ENCODE measurements around the gene SSTR5.

The SSTR5 gene

GRCh38 chr16:1095450-1096168 is 23.1 kb downstream of the SSTR5 start:
- no peak overlapping the region for H3K4me3 ChIP-seq (ENCODE audit: low read depth, low read length)
- DNase-seq (ENCODE audit: low read depth) = no peak
- TF ChIP-seq, protein P1, sequence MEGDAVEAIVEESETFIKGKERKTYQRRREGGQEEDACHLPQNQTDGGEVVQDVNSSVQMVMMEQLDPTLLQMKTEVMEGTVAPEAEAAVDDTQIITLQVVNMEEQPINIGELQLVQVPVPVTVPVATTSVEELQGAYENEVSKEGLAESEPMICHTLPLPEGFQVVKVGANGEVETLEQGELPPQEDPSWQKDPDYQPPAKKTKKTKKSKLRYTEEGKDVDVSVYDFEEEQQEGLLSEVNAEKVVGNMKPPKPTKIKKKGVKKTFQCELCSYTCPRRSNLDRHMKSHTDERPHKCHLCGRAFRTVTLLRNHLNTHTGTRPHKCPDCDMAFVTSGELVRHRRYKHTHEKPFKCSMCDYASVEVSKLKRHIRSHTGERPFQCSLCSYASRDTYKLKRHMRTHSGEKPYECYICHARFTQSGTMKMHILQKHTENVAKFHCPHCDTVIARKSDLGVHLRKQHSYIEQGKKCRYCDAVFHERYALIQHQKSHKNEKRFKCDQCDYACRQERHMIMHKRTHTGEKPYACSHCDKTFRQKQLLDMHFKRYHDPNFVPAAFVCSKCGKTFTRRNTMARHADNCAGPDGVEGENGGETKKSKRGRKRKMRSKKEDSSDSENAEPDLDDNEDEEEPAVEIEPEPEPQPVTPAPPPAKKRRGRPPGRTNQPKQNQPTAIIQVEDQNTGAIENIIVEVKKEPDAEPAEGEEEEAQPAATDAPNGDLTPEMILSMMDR (conservative IDR thresholded peaks at IDR 0.05; ENCODE audit: low read depth, low read length) = no peak

- no peak for DNase-seq (ENCODE audit: low read depth)
- TF ChIP-seq, protein P1 (conservative IDR thresholded peaks at IDR 0.05; ENCODE audit: low read depth, low read length) = no peak
- no peak within 1 kb of the TSS for H3K4me3 ChIP-seq (ENCODE audit: low read depth, low read length)
These were observed 23.9 kb downstream of the SSTR5 start, which contains the start of gene C1QTNF8 for GRCh38 chr16:1096169-1097082. Gene C1QTNF8 (minus strand): TSS chr16:1096244. CDS start chr16:1094922, 1,322 bp downstream.

DNA sequence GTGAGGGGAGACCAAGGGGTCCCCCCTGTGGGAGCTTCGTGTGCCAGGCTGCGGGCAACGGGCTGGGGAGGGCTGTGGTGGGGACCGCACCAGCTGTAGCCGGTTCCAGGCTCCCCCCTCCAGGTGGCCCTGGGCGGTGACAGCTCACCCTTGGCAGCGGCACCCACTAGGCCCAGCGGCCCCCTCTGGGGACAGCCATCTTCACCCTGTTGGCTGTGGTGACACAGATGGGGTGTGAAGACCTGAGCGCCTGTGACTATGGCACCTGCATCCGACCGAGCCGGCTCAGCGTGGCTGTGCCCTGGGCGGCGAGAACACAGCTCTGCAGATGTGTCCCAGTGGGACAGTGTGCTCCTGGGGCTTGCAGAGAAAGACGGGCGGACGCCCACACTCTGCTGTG is 24.6 kb downstream of the SSTR5 start:
- TF ChIP-seq, protein P1 (conservative IDR thresholded peaks at IDR 0.05; ENCODE audit: low read depth, low read length) = no peak
- no peak overlapping the region for H3K4me3 ChIP-seq (ENCODE audit: low read depth, low read length)
- no peak for DNase-seq (ENCODE audit: low read depth)

GRCh38 chr16:1097800-1098199 is 25.3 kb downstream of the SSTR5 start:
- H3K4me3 ChIP-seq (ENCODE audit: low read depth, low read length) = no peak overlapping the region
- TF ChIP-seq, protein P1 (conservative IDR thresholded peaks at IDR 0.05; ENCODE audit: low read depth, low read length) = no peak
- no peak for DNase-seq (ENCODE audit: low read depth)

- no peak overlapping the region for H3K4me3 ChIP-seq (ENCODE audit: low read depth, low read length)
- TF ChIP-seq, protein P1 (conservative IDR thresholded peaks at IDR 0.05; ENCODE audit: low read depth, low read length) = no peak
- no peak for DNase-seq (ENCODE audit: low read depth)
These were observed 25.9 kb downstream of the SSTR5 start for GRCh38 chr16:1098266-1098991.

DNA sequence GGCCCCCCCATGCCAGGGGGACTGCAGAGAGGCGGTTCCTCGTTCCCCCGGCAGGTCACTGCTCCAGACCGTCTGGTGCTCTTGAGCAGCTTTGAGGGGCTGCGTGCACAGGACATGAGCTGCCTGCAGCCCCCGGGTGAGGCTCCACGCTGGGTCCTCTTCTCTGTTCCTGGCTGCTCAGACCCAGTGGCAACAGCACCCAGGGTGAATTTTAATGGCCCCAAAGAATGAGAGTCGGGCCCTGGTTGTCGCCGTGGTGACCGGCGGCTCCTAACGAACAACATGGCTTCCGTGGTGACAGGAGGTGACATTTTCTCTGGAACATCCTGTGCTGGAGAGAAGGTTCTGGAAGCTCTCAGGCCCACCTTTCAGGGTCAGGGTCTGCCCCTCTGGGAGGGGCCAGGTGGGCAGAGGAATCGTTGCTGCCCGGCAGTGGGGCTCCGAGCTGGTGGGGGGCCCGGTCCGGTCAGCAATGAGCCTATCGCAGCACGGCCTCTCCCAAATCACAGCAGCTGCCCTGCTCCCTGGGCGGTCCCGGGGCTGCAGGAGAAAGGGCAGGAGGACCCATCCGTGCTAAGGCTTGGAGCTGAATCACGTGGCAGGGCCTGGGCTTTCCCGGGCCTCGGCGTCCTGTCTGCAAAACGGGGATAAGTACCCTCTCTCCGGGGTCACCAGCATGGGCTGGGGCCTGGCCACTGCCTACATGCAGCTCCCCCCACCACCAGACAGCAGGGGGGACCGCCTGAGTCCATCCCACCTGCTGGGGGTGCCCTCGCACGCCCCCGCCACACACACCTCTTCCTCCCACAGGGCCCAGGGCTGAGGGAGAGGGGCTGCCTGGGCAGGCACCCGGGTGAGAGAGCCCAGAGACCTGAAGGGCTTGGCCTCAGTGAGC is 26.9 kb downstream of the SSTR5 start:
- TF ChIP-seq, protein P1 (conservative IDR thresholded peaks at IDR 0.05; ENCODE audit: low read depth, low read length) = no peak
- DNase-seq (ENCODE audit: low read depth) = no peak
- no peak overlapping the region for H3K4me3 ChIP-seq (ENCODE audit: low read depth, low read length)

Data from choroid plexus epithelial cell (primary cell).